Measurements from ENCODE around the gene ARR3. TPM values are rescaled to one million over a fixed set of nuclear protein-coding genes. Genes with fewer than 3 reads are reported as not detected.

The ARR3 gene
- not detected in 3 replicates for polyA plus RNA-seq
- not detected for polyA plus RNA-seq (2011; ENCODE audit: low read depth)
- polyA plus RNA-seq (2011; cell fraction: cytosol; rRNA removed), result not detected in 2 replicates
- not detected in 2 replicates for polyA plus RNA-seq (2011; cell fraction: nucleus; rRNA removed)
- not detected in 2 replicates for polyA plus RNA-seq (2012; ENCODE audit: low replicate concordance)
- not detected in 3 replicates for polyA minus RNA-seq
- not detected for polyA minus RNA-seq (2011; cell fraction: cytosol; rRNA and poly(A)+ RNA removed)
- polyA minus RNA-seq (2011; cell fraction: nucleus; rRNA and poly(A)+ RNA removed), result not detected in 2 replicates

DNA sequence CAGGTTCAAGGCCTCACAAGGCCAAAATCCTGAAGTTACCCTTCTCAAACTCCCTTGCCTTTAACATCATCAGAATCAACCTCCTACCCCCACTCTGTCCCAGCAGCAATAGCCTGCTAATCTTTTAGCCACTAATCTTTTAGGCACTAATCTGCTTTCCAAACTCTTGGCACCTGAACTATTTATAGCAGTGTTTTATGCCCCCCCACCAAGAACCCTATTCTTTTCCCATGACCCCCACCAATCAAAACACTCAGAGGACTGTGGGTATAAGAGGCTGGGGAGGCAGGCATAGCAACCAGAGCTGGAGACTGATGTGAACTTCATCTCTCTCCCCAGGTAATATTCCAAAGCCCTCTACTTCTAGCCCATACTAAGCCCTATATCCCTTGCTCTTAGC lies at the start of gene ARR3:
Gene ARR3, plus strand, starts transcription at position 301 of the 400 bp plus-strand sequence. CDS start 1,052 bp downstream, outside the sequence.
- Histone ChIP-seq H3K79me2 (ENCODE audit: control insufficient read depth, insufficient read depth, low read length) (no peaks in the 10 kb centered on the region), H3K9ac (ENCODE audit: control insufficient read depth, extremely low read depth, insufficient read depth, low read length) (no peak within 1 kb of the TSS), H2AFZ (ENCODE audit: control insufficient read depth, low read length) (no peak within 1 kb of the TSS), H3K4me2 (ENCODE audit: control insufficient read depth, extremely low read depth, insufficient read depth, low read depth, low read length) (no peak within 1 kb of the TSS), H3K4me1 (ENCODE audit: control insufficient read depth, extremely low read depth, insufficient read depth, low read length) (no peaks in the 10 kb centered on the region), H3K9me3 (ENCODE audit: control insufficient read depth, low read depth, low read length) (no peaks in the 10 kb centered on the region), H3K27ac (ENCODE audit: control insufficient read depth, insufficient read depth, low read length) (no peak within 1 kb of the TSS), H3K9me1 (ENCODE audit: control insufficient read depth, extremely low read depth, insufficient read depth, low read length) (no peaks in the 10 kb centered on the region), H3K36me3 (ENCODE audit: control insufficient read depth in 2 of 2, extremely low read depth in 1 of 2, insufficient read depth in 2 of 2, low read length in 2 of 2) (no peaks in the 10 kb centered on the region), H4K20me1 (ENCODE audit: control insufficient read depth, extremely low read depth, insufficient read depth, low read length) (no peaks in the 10 kb centered on the region), H3K27me3 (ENCODE audit: control insufficient read depth, extremely low read depth, insufficient read depth, low read length) (no peaks in the 10 kb centered on the region), H3K4me3 (ENCODE audit: control insufficient read depth in 2 of 3, extremely low read depth in 1 of 3, insufficient read depth in 2 of 3, low read depth in 1 of 3, low read length in 3 of 3) (no peak within 1 kb of the TSS)
- TF ChIP-seq EZH2 (IDR thresholded peaks at IDR 0.05; ENCODE audit: low read length), result no peak
- TF ChIP-seq, protein P1, sequence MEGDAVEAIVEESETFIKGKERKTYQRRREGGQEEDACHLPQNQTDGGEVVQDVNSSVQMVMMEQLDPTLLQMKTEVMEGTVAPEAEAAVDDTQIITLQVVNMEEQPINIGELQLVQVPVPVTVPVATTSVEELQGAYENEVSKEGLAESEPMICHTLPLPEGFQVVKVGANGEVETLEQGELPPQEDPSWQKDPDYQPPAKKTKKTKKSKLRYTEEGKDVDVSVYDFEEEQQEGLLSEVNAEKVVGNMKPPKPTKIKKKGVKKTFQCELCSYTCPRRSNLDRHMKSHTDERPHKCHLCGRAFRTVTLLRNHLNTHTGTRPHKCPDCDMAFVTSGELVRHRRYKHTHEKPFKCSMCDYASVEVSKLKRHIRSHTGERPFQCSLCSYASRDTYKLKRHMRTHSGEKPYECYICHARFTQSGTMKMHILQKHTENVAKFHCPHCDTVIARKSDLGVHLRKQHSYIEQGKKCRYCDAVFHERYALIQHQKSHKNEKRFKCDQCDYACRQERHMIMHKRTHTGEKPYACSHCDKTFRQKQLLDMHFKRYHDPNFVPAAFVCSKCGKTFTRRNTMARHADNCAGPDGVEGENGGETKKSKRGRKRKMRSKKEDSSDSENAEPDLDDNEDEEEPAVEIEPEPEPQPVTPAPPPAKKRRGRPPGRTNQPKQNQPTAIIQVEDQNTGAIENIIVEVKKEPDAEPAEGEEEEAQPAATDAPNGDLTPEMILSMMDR (optimal IDR thresholded peaks at IDR 0.05 in 1 of 3, IDR thresholded peaks at IDR 0.05 in 1 of 3, conservative IDR thresholded peaks at IDR 0.05 in 1 of 3; ENCODE audit: extremely low read depth in 1 of 3, insufficient read depth in 2 of 3, low read length in 3 of 3), result no peak
- FAIRE-seq (no peak), DNase-seq (ENCODE audit: low read depth, low spot score) (no peak)
- dilution Hi-C loops (cut with MboI; ENCODE audit: extremely low pct_ligation_motif_present, low sequenced_read_pairs), result no loop called here

DNA sequence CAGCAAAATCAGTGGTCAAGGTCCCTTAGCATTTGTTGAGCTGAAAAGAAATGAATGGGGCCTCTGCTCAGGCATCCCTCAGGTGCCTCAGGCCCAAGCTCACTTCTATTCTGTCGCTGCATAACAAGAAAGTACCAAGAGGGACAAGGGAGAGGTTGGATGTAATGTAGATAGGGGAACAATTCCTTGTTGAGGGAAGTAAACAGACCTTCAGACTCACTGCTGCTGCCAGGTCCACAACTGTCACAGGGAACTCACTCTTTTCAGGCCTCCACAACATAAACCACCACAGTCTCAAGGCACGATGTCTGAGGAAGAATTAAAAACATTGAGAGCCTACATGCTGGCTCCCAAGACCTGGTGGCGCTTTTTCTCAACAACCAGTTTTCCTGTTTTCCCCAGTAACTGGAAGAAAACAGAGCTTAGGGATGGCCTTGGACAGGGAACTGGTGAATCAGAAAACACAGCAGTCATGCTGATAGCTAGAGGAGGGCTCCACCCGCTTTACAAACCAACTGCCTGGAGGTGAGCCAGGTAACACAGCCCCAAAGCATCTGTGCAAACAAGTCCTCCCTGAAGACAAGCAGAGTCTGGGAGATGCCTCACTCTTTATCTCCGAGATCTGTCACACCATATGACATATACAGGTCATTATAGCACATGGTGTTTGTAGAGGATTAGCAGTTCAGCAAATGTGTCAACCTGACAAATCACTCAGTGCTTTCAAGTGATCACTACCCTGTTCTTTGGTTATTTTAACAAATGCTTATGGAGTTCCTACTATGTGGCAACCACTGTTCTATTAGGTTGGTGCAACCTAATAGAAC lies 48.0 kb upstream of the ARR3 start:
- H3K27ac ChIP-seq (ENCODE audit: control insufficient read depth, insufficient read depth, low read length), result no peak overlapping the region
- no peak overlapping the region for H3K4me2 ChIP-seq (ENCODE audit: control insufficient read depth, extremely low read depth, insufficient read depth, low read depth, low read length)

More for the DNA sequence above, 48.0 kb upstream of the ARR3 start:
- dilution Hi-C loops (cut with MboI; ENCODE audit: extremely low pct_ligation_motif_present, low sequenced_read_pairs), result no loop called here
- H3K4me1 ChIP-seq (ENCODE audit: control insufficient read depth, extremely low read depth, insufficient read depth, low read length), result no peaks in the 10 kb centered on the region
- DNase-seq (ENCODE audit: low read depth, low spot score) (peak; percentile 35), FAIRE-seq (peak; percentile 44)
- H2AFZ ChIP-seq (ENCODE audit: control insufficient read depth, low read length), result no peak overlapping the region
- no peak overlapping the region for H3K9ac ChIP-seq (ENCODE audit: control insufficient read depth, extremely low read depth, insufficient read depth, low read length)
- no peaks in the 10 kb centered on the region for H3K36me3 ChIP-seq (ENCODE audit: control insufficient read depth in 2 of 2, extremely low read depth in 1 of 2, insufficient read depth in 2 of 2, low read length in 2 of 2)
- TF ChIP-seq EZH2 (IDR thresholded peaks at IDR 0.05; ENCODE audit: low read length), result no peak
- TF ChIP-seq, protein P1 (optimal IDR thresholded peaks at IDR 0.05 in 1 of 3, IDR thresholded peaks at IDR 0.05 in 1 of 3, conservative IDR thresholded peaks at IDR 0.05 in 1 of 3; ENCODE audit: extremely low read depth in 1 of 3, insufficient read depth in 2 of 3, low read length in 3 of 3), result no peak
- no peaks in the 10 kb centered on the region for H4K20me1 ChIP-seq (ENCODE audit: control insufficient read depth, extremely low read depth, insufficient read depth, low read length)
- H3K9me3 ChIP-seq (ENCODE audit: control insufficient read depth, low read depth, low read length), result no peaks in the 10 kb centered on the region
- H3K9me1 ChIP-seq (ENCODE audit: control insufficient read depth, extremely low read depth, insufficient read depth, low read length), result no peaks in the 10 kb centered on the region
- no peaks in the 10 kb centered on the region for H3K27me3 ChIP-seq (ENCODE audit: control insufficient read depth, extremely low read depth, insufficient read depth, low read length)
- no peaks in the 10 kb centered on the region for H3K79me2 ChIP-seq (ENCODE audit: control insufficient read depth, insufficient read depth, low read length)
- H3K4me3 ChIP-seq (ENCODE audit: control insufficient read depth in 2 of 3, extremely low read depth in 1 of 3, insufficient read depth in 2 of 3, low read depth in 1 of 3, low read length in 3 of 3), result no peak overlapping the region
